Activated T-helper 1 cell treated with anti-CD3 and anti-CD28 coated beads, Interleukin-12 subunit alpha, Interleukin-12 subunit beta, Interleukin-2, Interleukin-4 antibody, amounts not matched to agents 30 ng/mL and 10 ng/mL and 1 ng/mL, durations not matched to agents 14 hours and 24 hours and 36 hours (primary cell): ENCODE results near the gene NUPR2. TPM values are rescaled to one million over a fixed set of nuclear protein-coding genes. Genes with fewer than 3 reads are reported as not detected.
"Not testable (repeated sequence)": the region's sequence is repeated elsewhere in the genome, so short reads cannot be mapped to it uniquely, and the experiment has no call there.

Experiments
- DNase-seq: peaks from one replicate; pipeline ENCODE4 v3.0.0; 2021; ENCODE audit warnings: low spot score
- H3K27ac Mint-ChIP-seq: one replicate; pipeline ENCODE4 v1.8.0; 2021; ENCODE audit warnings: mild to moderate bottlenecking, mixed read lengths
- H3K27me3 Mint-ChIP-seq: one replicate; pipeline ENCODE4 v1.8.0; 2022; ENCODE audit warnings: mild to moderate bottlenecking, moderate library complexity, mixed read lengths; ENCODE audit not compliant: insufficient read depth
- H3K36me3 Mint-ChIP-seq: one replicate; pipeline ENCODE4 v1.8.0; 2021; ENCODE audit warnings: low read depth, mixed read lengths
- H3K4me1 Mint-ChIP-seq: one replicate; pipeline ENCODE4 v1.8.0; 2021; ENCODE audit warnings: low read depth, mixed read lengths
- H3K4me3 Mint-ChIP-seq: one replicate; pipeline ENCODE4 v1.8.0; 2021; ENCODE audit warnings: mild to moderate bottlenecking, moderate library complexity, mixed read lengths
- H3K9me3 Mint-ChIP-seq: one replicate; pipeline ENCODE4 v1.8.0; 2021; ENCODE audit warnings: mixed read lengths
- intact Hi-C: fragments of 100-400 bp; cut with micrococcal nuclease; formaldehyde crosslinking; loops from one replicate; pipeline ENCODE4 v1.15.1; 2024
- total RNA-seq: library from RNA; stranded (reverse); gene quantifications from 2 replicates; pipeline ENCODE4 v1.2.3, GENCODE V29; 2022

NUPR2 gene
- total RNA-seq, 1 donor from 2014 or later = not detected

DNA sequence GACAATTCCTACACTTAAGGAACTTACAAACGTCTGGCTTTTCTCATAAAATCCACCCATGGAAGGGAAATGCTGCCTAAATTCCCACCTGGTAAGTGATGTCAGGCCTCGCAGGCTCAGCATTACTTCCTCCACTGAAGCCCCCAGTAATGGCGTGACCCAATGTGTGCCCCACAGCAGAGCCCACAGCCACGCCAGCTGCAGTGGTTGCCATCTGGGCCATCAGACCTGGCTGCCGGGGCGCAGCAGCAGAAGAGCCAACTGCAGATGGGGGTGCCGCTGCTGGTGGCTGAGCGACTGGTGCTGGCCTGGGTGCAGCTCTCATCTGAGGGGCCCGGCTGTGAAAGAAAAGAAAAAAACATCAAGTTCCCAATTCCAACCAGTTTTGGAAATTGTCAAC is 12.1 kb downstream of the NUPR2 start:
- H3K27me3 Mint-ChIP-seq, DNase-seq, H3K27ac Mint-ChIP-seq, intact Hi-C loops: not testable (repeated sequence)
- peaks cover 21% of the 10 kb centered on the region for H3K4me1 Mint-ChIP-seq
- H3K36me3 Mint-ChIP-seq = peaks cover 50% of the 10 kb centered on the region
- peak overlapping the region; percentile 95 for H3K4me3 Mint-ChIP-seq
- H3K9me3 Mint-ChIP-seq = peaks cover 12% of the 10 kb centered on the region

DNA sequence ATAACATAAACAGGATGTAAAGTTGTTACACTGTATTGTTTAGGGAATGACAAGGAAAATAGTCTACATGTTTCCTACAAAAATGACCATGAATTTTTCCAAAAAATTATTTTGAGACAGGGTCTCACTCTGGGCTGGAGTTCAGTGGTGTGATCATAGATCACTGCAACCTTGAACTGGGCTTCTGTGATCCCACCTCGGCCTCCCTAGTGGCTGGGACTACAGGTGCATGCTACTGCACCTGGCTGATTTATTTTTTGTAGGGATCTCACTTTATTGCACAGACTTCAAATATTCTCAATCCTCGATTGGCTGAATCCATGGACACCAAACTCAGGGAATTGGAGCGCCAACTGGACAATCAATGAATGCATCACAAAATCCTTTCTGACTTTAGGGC is 16.6 kb downstream of the NUPR2 start:
- Mint-ChIP-seq H3K4me1 (peaks cover 5% of the 10 kb centered on the region), H3K36me3 (peaks cover 35% of the 10 kb centered on the region), H3K27ac (no peak overlapping the region), H3K9me3 (no peaks in the 10 kb centered on the region), H3K4me3 (no peak overlapping the region), H3K27me3 (no peaks in the 10 kb centered on the region)
- DNase-seq = no peak
- intact Hi-C loops = no loop called here

DNA sequence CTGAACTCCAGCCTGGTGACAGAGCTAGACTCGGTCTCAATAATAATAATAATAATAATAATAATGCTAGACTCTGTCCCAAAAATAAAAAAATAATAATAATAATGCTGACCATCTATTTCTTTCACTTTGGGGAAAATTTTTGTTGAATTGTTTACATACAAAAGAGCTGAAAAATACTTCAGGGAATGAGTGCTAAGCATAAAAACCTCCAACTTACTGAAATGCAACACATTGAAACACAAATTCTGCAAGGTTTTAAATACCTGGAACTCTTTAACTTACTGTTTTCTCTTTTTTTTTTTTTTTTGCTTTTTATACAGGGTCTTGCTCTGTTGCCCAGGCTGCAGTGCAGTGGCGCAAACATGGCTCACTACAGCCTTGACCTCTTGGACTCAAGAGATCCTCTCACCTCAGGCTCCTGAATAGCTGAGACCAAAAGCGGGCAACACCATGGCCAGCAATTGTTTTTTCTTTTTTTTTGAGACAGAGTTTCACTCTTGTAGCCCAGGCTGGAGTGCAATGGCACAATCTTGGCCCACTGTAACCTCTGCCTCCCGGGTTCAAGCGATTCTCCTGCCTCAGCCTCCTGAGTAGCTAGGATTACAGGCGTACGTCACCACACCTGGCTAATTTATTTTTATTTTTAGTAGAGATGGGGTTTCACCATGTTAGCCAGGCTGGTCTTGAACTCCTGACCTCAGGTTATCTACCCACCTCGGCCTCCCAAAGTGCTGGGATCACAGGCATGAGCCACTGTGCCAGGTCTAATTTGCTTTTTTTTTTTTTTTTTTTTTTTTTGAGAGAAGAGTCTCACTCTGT is 17.8 kb downstream of the NUPR2 start:
- H3K4me3 Mint-ChIP-seq, DNase-seq, intact Hi-C loops, H3K27ac Mint-ChIP-seq, H3K27me3 Mint-ChIP-seq, H3K4me1 Mint-ChIP-seq, H3K9me3 Mint-ChIP-seq: not testable (repeated sequence)
- H3K36me3 Mint-ChIP-seq = peaks cover 28% of the 10 kb centered on the region

DNA sequence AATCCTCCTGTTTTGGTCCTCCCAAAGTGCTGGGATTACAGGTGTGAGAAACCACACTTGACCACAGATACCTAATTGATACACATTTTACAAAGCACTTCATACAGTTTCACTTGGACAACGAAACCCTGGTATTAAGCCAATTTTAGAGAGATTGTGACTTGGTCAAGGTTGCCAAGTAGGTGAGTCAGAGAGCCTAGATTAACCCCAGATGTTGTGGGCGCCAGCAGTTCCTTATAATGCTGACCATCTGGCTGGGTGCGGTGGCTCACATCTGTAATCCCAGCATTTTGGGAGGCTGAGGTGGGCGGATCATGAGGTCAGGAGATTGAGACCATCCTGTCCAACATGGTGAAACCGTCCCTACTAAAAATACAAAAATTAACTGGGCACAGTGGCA is 18.5 kb downstream of the NUPR2 start:
- DNase-seq = no peak
- peaks cover 25% of the 10 kb centered on the region for H3K36me3 Mint-ChIP-seq
- intact Hi-C loops = no loop called here
- no peak overlapping the region for H3K27ac Mint-ChIP-seq
- H3K4me3 Mint-ChIP-seq = no peak overlapping the region
- H3K9me3 Mint-ChIP-seq = no peaks in the 10 kb centered on the region
- no peaks in the 10 kb centered on the region for H3K27me3 Mint-ChIP-seq
- peaks cover 5% of the 10 kb centered on the region for H3K4me1 Mint-ChIP-seq

DNA sequence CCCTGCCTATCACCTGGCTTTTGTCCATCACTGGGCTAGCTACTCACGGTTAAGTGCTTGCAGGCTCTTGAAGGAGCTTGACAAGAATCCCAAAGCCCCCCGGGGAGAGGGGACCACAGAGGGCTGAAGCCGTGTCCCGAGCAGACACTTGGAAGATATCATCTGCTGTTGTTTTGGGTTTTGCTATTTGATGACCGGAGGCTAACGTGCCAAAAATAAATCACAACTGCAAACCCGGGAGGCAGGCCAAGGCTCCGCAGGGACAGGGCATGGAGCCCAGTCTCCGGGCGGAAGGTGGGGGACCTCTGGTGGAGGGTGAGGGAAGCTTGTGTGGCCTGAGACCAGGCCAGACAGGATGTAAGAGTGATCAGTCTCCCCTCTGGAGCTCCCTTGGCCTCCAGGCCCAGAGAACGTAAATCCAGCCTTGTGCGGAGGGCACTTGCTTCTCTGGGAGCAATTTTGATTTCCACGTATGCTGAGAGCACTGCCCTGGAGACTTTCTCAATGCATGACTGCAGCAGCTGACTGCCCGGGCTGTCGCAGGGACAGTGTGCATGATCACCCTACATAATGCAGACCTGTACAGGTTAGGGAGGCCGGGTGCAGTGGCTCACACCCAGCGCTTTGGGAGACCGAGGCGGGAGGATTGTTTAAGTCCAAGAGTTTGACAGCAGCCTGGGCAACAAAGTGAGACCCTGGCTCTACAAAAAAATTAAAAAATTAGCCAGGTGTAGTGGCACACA is 23.3 kb downstream of the NUPR2 start, which contains the start of gene PHKG1:
Gene PHKG1, minus strand, starts transcription at position 164 of the 743 bp plus-strand sequence. CDS start 4,011 bp downstream, outside the sequence.
- no peak for DNase-seq
- intact Hi-C loops = no loop called here
- Mint-ChIP-seq H3K36me3 (peaks cover 7% of the 10 kb centered on the region), H3K27ac (no peak within 1 kb of the TSS), H3K4me1 (no peaks in the 10 kb centered on the region), H3K27me3 (no peaks in the 10 kb centered on the region), H3K9me3 (no peaks in the 10 kb centered on the region), H3K4me3 (no peak within 1 kb of the TSS)

DNA sequence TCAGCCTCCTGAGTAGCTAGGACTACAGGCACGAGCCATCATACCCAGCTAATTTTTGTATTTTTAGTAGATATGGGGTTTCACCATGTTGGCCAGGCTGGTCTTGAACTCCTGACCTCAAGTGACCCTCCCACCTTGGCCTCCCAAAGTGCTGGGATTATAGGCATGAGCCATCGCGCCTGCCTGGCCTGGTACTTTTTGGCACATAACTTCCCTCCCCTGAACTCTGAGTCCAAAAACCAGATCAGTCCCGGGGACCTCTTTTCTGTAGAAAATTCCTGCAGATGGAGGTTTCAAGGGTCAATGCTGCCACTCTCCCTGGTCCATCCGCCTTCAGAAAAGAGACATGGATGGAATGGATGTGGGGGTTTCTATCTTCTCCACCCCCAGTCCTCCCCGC is 23.8 kb downstream of the NUPR2 start:
- DNase-seq, H3K36me3 Mint-ChIP-seq, H3K4me1 Mint-ChIP-seq, intact Hi-C loops, H3K27me3 Mint-ChIP-seq, H3K4me3 Mint-ChIP-seq, H3K9me3 Mint-ChIP-seq, H3K27ac Mint-ChIP-seq: not testable (repeated sequence)

DNA sequence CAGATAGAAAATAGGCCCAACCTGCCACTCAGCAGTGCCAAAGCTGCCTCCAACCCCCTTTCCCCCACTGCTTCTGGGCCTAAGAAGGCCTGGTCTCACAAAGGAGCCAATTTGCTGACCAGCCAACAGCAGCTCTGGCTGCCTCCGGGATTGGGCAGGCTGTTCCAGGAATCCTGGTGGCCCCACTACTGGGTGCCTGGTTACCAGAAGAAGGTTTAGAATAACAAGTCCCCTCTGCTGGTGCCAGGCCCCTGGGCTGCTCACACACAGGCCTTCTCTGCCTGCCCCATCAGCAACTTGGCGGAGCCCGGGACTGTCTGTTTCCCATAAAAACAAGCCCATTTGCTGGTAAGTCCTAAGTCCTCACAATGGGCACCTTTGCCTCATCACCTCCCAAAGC is 24.6 kb downstream of the NUPR2 start:
- no peak overlapping the region for H3K4me3 Mint-ChIP-seq
- peaks cover 6% of the 10 kb centered on the region for H3K36me3 Mint-ChIP-seq
- no peaks in the 10 kb centered on the region for H3K4me1 Mint-ChIP-seq
- H3K9me3 Mint-ChIP-seq = no peaks in the 10 kb centered on the region
- intact Hi-C loops = no loop called here
- DNase-seq = no peak
- no peak overlapping the region for H3K27ac Mint-ChIP-seq
- no peaks in the 10 kb centered on the region for H3K27me3 Mint-ChIP-seq

DNA sequence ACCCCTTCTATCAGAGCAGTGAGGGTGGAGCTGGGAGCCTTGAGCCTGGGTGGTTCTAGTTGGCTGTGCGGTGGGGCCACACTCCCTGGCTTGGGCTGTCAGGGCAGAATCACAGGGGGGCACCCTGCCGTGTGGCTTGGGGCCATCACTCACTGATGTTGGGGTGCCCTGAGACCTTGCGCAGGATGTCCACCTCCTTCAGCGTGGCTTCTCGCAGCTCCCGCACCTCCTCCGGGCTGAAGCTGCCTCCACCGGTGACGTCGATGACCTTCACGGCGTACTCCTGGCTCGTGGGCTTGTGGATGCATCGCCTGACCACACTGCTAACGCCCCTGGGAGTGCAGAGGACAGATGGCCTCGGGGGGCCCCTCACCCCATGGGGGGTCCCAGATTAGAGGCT is 28.8 kb downstream of the NUPR2 start:
- H3K4me3 Mint-ChIP-seq = no peak overlapping the region
- DNase-seq = no peak
- intact Hi-C loops = no loop called here
- H3K36me3 Mint-ChIP-seq = peaks cover 3% of the 10 kb centered on the region
- H3K27me3 Mint-ChIP-seq = no peaks in the 10 kb centered on the region
- H3K27ac Mint-ChIP-seq = no peak overlapping the region
- no peaks in the 10 kb centered on the region for H3K9me3 Mint-ChIP-seq
- H3K4me1 Mint-ChIP-seq = no peaks in the 10 kb centered on the region

DNA sequence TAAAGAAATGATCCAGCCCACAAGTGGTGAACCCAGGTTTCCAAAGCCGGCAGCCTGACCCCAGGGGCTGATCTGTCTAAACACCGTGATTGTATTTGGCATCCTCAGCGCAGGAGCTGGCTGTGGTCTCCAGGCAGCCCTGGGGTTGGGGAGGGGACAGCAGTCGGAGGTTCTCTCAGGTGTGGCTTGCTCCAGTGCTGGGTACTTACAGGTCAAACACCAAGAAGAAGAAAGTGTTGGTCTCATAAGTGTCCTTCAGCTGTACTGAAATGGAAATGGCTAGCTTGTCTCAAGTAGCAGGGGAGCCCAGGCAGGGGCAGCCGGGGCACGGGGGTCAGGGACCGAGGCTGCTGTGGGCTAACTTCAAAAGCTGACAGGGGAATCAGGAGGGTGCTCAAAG is 29.5 kb downstream of the NUPR2 start:
- H3K27ac Mint-ChIP-seq = no peak overlapping the region
- H3K4me3 Mint-ChIP-seq = no peak overlapping the region
- no peaks in the 10 kb centered on the region for H3K9me3 Mint-ChIP-seq
- no peaks in the 10 kb centered on the region for H3K4me1 Mint-ChIP-seq
- intact Hi-C loops = no loop called here
- peaks cover 3% of the 10 kb centered on the region for H3K36me3 Mint-ChIP-seq
- no peaks in the 10 kb centered on the region for H3K27me3 Mint-ChIP-seq
- DNase-seq = no peak

DNA sequence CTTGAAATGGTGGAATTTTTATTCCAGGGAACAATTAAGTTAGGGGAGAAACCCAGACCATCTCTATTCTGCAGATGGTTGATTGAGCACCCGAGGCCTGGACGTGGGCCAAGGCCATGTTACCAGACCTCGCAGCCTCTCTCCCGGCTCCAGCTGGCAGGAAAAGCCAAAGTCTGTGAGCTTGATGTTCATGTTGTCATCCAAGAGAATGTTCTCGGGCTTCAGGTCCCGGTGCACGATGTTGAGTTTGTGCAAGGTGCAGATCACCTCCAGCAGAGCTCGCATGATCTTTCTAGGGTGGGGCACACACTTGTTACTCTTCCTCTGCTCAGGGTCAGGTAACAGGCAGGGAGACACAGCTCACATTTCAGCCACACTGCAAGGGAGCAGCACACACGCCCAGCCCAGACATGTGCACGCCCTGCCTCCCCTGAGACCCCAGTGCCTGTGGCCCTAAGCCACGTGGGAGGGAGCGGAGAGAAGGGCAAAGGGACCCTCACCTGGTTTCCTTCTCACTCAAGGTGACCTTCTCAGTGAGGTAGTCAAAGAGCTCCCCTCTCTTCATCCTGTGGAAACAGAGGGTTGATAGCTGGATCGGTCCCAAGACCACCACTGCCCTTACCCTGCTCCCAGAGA is 32.9 kb downstream of the NUPR2 start:
- intact Hi-C loops = no loop called here
- no peaks in the 10 kb centered on the region for H3K4me1 Mint-ChIP-seq
- H3K4me3 Mint-ChIP-seq = no peak overlapping the region
- H3K27me3 Mint-ChIP-seq = no peaks in the 10 kb centered on the region
- H3K36me3 Mint-ChIP-seq = peaks cover 14% of the 10 kb centered on the region
- no peaks in the 10 kb centered on the region for H3K9me3 Mint-ChIP-seq
- no peak overlapping the region for H3K27ac Mint-ChIP-seq
- DNase-seq = no peak

DNA sequence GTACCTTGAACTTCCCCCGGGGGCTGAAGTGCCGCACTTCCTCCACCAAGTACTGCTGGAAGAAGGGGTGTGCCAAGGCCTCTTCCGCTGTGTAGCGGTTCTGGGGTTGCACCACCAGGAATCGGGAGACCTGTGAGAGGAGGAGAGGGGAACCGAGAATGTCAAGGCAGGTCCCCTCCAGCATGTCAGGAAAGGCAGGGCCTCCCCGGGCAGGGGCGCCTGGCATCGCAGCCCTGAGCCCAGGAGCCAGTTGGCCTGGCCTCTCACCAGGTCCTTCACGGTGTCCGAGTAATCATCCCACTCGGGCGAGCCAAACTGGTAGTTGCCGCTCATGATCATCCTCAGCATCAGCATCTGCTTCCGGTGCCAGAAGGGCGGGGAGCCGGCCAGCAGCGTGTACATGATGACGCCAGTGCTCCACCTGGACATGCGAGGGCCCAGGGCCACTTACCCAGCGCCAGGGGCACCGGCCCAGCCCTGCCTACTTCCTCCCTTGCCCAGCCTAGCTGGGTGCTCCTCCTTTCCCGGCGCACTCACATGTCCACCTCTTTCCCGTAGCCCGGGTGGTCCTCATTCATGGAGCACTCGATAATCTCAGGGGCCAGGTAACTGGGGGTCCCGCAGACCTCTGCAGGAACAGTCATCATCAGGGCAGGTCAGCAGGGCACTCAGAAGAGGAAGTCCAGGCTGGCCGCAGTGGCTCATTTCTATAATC is 34.4 kb downstream of the NUPR2 start:
- intact Hi-C loops = no loop called here
- H3K9me3 Mint-ChIP-seq = no peaks in the 10 kb centered on the region
- no peak overlapping the region for H3K4me3 Mint-ChIP-seq
- H3K4me1 Mint-ChIP-seq = no peaks in the 10 kb centered on the region
- no peaks in the 10 kb centered on the region for H3K27me3 Mint-ChIP-seq
- no peak overlapping the region for H3K27ac Mint-ChIP-seq
- H3K36me3 Mint-ChIP-seq = peaks cover 15% of the 10 kb centered on the region
- no peak for DNase-seq

DNA sequence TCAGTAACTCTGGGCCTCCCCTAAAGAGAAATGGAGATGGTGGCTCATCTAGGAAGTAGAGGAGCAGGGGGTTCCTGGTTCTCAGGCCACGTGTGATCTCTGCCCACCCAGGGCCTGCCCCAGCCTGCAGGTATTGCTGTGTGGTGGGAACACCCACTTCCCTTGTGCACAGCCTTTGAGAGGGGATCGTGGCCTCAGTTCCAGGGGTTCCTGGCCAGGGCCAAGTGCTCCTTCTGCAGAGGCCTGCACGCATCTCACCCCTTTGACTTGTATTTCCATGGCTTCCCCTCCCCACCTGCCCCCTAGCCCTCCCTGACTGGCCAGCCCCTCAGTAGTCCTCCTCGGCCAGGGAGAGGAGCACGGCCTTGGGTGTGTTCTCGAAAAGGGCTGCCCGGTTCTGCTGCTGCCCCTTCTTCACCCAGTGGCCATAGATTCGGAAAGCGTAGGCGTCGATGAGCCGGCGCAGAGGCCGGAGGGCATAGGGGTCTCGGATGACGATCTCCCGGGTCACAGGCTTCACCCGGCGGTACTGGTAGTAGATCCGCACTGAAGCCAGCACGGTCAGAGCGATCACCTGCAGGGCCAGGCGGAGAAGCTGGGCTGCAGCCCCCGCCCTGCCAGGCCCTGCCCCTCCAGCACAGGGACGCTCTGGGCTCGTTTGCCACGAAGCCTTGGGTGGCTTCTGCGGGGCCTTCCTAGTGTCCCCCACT is 35.3 kb downstream of the NUPR2 start:
- H3K27ac Mint-ChIP-seq, H3K4me1 Mint-ChIP-seq, H3K4me3 Mint-ChIP-seq, DNase-seq, H3K9me3 Mint-ChIP-seq, intact Hi-C loops, H3K27me3 Mint-ChIP-seq: not testable (repeated sequence)
- H3K36me3 Mint-ChIP-seq = peaks cover 20% of the 10 kb centered on the region
